NT2/D1 (cell line): ENCODE results near the gene OXT.

Experiments used
- SUZ12 ChIP-seq: IDR thresholded peaks from 2 replicates; pipeline ENCODE4 v1.6.1; 2011; ENCODE audit not compliant: insufficient read length, insufficient read depth; ENCODE audit errors: extremely low read depth
- YY1 ChIP-seq: IDR thresholded peaks from 2 replicates; pipeline ENCODE4 v1.6.1; 2011; ENCODE audit not compliant: insufficient read length, insufficient read depth
- ZNF274 ChIP-seq: IDR thresholded peaks from 2 replicates; pipeline ENCODE4 v1.6.1; 2011; ENCODE audit warnings: mild to moderate bottlenecking, low read depth, low read length

DNA sequence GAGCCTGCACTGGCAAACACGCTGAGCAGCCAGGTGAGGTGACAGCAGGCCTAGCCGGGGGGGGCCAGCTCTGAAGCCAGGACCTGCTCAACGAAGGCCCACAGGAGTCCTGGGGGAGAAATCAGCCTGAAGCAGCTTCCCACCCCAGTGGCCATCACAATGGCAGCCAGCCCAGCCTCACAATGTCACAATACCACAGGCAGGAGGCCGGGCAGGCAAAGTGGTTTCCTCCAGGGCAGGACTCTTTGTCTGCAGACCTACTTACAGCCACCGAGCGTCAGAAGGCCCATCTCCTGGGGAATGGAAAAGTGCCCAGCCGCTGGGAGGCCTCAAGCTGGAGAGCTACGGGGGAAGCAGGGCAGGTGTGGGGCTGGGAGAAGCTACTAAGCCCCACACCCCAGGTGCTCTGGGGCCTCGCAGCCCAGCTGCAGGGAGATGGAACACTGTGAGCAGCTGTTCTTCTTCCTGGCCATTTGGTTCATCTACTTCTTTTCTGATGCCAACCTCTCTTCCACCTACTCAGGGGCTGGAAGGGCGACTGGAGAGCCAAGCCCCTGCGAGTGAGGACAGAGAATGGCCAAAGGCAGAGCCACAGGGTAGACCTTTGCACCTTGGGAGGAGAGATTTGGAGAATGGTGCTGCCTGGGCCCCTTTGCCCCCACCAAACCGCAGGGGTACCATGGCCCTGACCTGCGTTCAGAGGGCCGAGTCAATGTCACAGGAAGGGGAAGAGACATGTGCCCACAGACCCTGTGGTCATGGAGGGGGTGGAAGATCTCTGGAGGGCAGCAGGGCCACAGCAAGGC, 35.4 kb downstream of the OXT start:
- TF ChIP-seq SUZ12 (no peak), YY1 (no peak), ZNF274 (no peak)
